Measurements from ENCODE around the gene TMPRSS2. TPM values are rescaled to one million over a fixed set of nuclear protein-coding genes. Genes with fewer than 3 reads are reported as not detected.

The TMPRSS2 gene
- polyA plus RNA-seq, 4 donors = 33.0 to 46.1 (median 37.8) TPM

DNA sequence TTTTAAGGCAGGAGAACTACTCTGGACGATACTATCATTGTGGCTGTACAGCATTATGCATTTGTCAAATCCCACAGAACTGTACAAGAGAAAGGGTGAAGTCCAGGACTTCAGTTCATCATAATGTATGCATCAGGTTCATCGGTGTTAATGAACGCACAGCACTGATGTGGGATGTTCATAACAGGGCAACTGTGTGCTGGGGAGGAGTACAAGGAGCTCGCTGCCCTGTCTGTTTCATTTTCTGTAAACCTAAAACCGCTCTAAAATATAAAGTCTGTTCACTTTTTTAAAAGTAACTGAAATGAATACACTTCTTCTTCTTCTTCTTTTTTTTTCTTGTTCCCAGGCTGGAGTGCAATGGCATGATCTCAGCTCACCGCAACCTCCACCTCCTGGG, 25.0 kb downstream of the TMPRSS2 start:
- no peak for DNase-seq (ENCODE audit: low read depth in 4 of 4, low spot score in 2 of 4)

DNA sequence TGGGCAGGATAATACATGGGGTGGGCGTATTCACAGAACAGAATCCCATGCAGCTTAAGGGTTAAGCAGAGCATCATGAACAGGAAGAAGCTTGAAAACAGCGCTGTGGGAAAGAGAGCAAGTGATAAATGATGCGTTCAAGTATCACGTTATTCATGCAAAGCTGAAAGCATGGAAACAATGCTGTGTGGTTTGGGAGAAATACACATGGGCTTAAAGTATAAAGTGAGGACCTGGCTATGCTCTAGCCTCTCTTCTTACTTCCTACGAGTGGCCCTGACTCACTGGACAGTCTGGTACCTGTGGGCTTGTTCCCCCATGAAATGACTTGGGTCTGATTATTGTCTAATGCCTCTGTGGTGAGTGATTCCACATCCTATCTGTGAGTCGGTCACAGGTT, 25.7 kb downstream of the TMPRSS2 start:
- no peak for DNase-seq (ENCODE audit: low read depth in 4 of 4, low spot score in 2 of 4)

DNA sequence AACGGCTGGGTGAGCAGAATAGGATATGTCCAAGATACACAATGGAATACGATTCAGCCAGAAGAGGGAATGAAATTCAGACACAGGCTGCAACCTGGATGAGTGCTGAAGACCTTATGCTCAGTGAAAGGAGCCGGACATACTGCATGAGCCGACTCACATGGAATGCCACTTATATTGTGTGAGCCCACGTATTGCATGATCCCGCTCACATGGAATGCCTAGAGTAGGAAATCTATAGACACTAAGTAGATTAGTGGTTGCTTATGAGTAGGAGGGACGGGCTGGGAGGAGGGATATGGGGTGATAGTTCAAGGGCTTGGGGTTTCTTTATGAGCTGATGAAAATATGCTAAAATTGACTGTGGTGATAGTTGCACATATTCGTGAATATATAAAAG, 26.8 kb downstream of the TMPRSS2 start:
- no peak for DNase-seq (ENCODE audit: low read depth in 4 of 4, low spot score in 2 of 4)

DNA sequence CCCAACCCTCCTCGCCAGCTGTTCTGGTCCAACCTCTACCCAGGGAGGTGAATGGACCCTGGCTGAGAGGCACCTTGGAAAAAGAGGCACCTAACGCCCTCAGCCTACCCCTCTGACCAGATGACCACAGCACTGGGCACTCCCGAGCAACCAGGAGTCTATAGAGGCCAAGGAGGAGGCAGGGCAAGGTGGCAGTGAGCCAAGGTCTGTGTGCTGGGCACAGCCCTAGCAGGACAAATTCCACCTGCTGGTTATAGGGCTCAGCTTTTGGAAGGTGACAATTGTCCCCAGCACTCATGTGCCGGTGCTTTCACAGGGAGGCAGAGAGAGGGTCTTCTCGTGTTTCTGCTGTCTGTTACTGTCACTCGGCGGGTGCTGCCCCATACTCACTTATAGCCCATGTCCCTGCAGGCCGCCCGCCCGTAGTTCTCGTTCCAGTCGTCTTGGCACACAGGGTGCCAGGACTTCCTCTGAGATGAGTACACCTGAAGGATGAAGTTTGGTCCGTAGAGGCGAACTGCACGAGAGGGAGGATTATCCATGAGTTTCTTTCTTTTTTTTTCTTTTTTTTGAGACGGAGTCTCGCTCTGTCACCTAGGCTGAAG, 27.8 kb downstream of the TMPRSS2 start:
- DNase-seq (ENCODE audit: low read depth in 4 of 4, low spot score in 2 of 4) = no peak

DNA sequence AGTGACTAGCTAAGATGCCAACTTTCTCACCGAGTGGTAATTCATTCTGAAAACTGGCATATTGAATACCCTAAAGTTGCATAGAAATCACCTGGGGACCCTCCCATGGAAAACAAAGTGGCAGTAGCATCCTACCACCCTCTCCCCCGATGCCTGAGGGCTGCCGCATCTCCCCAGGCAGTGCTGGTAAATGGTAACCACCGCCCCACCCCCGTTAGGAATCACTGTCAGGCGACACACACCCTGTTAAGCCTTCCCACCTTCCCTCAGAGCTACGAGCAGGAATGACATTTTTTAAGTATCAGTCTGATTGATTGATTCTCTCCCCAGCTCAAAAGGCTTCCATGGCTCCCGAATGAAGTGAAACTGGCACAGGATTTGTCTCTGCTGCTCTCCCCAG, 28.3 kb downstream of the TMPRSS2 start:
- DNase-seq (ENCODE audit: low read depth in 4 of 4, low spot score in 2 of 4) = no peak

DNA sequence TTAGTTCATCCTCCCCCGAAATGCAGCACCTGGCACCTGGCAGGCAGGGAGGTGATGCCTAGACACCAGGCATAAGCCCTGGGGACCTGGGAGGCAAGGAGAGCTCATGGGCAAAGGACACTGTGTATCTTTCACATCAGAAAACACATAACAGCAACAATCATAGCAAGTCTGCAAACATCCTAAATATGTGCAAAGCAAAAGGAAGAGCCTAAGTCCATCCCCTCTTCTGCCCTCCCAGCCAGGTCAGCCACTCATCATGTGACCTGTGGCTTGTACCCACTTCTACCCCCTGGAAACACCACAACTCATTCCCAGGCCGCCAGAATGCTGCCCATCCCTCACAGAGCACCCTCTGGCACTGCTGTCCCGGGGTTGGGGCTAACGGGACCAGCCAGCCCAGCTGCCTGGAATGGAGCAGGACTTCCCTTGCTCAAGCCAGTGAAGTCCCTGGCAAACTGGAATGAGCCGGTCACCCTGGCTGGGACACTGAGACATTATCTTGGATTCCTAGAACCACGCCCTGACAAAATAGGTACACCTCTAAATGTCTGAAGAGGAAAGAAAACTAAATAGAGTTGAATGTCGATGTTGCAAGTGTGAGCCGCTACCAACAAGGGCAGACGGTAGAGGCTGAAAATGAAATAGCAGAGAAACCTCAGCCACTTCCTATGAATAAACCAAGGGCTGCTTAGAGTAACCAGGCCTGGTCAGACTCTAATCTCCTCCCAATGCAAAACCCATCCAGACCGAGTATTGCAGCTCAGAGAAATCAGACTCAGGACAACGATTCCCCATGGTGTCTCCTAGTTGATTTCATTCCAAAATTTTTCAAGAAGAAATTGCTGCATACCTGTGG, 29.4 kb downstream of the TMPRSS2 start:
- DNase-seq (ENCODE audit: low read depth in 4 of 4, low spot score in 2 of 4) = no peak

DNA sequence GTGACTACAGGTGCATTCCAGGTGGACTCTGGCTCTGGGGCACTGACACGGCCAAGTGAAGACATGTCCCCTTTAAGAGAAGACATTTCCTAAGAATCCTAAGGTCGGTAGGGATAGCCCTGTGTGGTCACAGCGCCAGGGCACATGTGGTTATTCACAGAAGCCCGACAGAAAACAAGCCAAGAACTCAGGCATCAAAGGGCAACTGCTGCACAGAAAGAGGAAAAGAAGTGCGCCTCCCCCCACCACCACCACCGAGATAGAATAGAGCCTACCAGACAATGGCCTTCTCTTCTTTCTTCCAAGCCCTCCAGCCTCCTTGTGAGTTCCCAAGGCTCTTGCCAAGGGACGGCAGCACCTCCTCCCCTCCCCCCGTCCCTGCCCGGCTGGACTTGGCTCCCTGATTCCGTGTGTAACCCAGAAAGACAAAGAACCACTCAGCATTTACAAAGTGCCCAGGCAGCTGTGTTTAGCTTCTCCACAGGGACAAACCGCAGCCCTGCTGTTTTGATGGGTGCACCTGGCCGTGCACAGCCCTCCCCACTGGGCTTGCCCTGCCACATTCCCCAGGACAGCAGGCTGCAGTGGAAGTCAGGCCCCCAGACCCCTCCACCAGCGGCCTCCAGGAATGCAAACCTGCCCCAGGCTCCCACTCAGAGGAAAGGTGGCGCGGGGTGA, 30.2 kb downstream of the TMPRSS2 start:
- DNase-seq (ENCODE audit: low read depth in 4 of 4, low spot score in 2 of 4) = no peak

DNA sequence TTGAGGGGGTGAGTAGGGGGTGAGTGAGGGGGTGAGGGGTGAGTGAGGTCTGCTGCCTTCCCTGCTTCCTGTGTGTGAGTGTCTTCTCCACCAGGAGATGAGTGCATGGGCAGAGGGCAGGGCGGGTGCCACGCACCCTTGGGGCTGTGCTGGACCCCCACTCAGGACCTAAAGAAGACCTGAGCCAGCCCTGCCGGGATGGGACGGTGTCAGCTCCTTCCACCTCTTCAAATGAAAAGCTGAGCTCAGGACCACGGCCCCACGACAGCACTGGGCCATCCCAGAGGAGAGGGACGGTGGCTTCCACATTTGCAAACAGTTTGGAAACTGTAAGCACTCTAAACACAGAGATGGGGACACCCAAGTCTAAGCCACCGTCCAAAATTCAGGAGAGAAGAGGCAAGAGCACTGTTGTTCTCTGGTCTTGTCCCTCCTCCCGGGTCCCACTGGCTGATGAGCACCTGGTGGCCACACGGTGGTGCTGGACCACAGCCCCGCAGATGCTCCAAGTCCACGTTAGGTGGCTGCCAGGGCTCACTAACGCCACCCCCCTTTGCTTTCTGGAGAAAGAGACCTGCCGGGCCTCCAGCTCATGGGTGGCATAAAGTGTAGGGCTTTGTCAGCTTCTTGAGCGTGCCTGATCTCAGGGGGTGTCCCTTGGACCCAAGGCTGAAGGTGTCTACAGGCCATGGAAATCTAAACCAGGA, 32.1 kb downstream of the TMPRSS2 start:
- DNase-seq (ENCODE audit: low read depth in 4 of 4, low spot score in 2 of 4) = no peak

DNA sequence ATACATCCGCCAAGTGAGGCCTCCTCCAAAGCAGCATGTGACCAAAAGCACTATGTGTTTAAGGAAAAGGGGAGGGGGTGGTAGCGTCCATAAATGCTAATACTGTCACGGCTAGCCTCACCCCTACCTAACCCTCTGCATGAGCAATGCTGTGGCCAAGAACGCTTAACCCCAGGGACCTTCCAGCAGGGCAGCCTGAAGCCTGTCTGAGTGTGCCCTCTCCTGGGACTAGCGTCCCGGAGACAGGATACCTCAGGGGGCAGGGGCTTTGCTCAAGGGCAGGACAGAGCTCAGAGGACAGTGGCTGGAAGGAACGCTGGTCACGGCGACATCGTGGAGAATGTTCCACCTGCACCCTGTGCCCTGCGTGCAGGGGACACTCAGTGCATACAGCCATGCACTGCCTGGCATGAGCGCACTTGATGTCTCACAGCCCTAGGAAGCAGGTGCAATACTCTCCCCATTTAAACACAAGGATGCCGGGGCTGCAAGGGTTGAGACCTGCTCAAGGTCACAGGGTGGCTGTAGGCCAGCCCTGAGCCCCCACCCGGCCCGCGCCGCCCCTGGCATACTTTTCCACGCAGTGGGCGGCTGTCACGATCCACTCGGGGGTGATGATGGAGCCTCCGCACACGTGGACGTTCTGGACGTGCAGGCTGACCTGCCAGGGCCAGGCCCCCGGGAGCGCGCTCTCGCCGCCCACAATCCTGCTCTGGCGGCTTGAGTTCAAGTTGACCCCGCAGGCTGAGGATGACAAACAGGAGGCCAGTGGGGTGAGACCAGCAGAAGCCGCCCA, 35.0 kb downstream of the TMPRSS2 start:
- DNase-seq (ENCODE audit: low read depth in 4 of 4, low spot score in 2 of 4) = no peak

DNA sequence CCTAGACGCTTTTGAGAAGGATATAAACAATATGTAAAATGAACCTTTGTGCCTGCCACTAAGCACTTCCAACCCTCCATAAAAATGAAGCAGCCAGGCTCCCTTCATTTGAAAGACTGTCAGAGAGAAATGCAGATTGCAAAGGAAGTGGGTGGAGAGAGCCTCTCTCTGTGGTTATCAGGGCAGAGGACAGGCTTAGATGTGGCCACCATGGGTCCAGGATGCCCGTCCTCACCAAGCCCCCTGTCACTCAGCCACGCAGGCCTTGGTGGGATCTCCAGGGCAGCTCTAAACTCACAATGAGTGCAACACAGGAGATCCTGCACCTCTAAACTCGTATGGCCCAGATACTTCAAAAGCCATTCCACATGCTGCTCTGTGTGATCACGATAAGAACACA, 37.9 kb downstream of the TMPRSS2 start:
- DNase-seq (ENCODE audit: low read depth in 4 of 4, low spot score in 2 of 4) = no peak

DNA sequence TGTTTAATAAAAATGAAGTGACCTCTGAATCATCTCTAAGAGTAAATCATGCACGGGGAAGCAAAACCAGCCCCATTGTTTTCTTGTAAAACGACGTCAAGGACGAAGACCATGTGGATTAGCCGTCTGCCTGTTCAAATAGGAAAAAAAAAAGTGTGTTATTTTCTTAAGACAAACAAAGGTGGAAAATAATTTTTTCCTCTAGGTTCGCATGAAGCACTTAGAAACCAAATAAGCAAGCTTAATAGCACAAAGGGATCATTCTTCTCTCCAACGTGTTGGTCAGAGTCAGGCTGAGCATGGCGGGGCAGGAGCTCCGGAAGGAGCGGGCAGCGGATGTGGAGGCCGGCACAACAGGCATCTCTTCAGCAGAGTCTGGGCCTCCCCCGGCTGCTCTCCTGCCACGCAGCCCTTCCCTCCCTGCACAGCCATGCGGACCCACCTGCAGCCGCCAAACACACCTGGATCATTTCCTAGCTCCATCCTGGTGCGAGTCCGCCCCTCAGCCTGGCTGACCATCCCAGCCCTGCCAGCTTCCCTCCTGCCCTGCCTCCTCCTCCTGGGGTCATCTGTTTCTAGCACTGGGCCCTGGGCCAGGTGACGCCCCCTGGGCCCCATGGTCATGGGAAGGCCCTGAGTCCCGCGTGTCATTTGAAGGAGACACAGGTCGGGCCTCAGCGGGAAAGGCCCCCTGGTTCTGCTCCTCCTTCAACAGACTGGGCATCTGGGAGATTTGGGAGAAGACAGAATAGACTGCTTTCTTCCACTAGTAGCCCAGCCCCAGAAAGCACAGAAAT, 41.7 kb downstream of the TMPRSS2 start:
- no peak for DNase-seq (ENCODE audit: low read depth in 4 of 4, low spot score in 2 of 4)

DNA sequence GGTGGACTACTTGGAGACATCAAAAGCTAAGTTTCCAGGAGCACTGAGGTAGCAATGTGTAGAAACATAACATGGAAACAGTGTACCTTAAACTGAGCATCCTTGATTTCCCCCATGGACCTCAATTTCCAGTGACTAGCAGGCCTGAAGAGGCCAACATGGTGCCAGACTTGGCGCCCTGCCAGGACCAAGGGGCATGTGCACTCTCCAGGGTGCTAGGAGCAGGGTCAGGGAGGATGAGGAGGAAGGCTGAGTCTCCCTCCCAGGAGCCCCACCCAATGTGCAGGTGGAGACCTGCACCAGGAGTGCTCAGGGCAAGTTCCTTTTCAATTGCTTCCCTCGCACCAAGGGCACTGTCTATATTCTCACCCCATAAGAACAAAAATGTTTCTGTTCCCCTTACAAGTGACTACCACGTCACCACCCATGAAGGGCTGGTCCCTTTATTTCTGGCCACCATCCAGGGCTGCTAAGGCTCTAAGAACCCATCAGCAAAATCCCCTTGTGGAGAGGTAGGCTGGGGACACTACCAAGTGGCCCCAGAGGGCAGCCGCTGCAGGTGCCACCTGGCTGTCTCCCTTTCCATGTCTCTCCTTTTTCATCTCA, 42.7 kb downstream of the TMPRSS2 start:
- DNase-seq (ENCODE audit: low read depth in 4 of 4, low spot score in 2 of 4) = no peak

DNA sequence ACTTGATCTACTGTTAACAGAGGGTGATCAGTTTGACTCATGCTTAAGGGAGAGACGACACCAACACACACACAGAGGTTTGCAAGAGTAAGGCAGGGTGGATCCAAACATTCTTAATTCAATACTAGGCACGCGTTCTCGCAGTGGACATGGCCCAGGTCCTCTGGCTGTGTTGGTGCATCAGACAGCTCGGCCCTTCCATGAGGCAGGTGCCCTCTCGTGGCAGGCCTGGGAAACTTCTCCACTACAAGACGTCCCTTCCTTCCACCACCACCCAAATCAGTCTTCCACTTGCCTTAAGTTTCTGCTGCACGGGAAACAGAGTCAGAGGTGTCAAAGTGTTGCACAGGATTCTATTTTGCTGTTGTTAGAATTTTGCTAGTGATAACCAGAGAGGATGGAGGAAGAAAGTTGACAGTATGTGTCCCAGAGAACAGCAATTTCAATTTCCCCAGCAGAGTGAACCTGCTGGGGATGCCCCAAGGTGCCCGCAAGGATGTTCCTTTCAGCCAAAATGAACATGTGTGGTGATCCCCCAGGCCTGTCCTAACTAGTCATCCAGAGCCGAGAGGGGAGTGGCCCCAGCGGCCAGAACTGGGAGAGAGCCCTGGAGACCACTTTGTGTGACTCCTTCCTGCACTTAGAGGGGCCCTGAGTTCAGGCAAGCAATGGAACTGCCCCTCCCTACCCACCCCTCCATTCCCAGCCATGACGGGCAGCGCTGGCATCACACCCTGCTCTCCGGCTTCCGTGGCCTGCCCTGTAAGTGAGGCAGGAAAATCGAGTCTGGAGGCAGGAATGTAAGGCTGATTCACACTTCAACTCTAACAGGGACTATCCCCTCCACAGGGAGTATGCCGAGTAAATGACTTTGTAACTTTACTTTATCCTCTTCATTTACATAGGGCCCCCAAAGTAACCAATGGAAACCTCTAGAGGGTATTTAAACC, 47.1 kb downstream of the TMPRSS2 start:
- DNase-seq (ENCODE audit: low read depth in 4 of 4, low spot score in 2 of 4) = peak in 1 of 4 donors; percentile 39

DNA sequence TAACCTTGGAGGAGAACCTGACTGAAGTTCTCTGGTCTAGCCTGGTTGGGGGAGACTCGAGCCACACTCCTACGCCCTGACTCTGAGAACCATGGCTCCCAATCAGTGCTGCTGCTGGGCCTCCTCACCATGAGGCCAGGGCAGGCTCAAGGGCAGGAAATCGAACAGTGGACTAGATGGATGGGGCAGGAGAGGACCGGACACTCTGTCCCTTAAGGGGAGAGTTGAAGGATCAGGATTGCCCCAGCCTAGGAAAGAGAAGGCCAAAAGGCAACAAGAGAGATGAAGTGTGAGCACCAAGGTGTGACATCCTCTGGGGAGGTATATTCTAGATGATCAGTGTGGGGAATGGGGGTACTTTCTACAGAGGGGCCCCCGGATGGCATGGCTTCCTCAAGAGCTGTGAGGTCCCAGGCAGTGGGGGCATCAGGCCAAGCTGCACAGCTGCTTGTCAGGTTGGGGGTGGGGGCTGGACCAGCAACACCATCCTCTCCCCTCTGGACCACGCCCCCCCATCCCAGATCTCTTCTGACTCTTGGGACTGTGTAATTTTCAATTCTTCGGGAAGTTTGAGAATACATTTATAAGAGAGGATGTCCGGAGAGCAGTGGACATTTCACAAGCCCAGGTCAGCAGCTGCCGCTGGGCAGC, 47.9 kb downstream of the TMPRSS2 start:
- DNase-seq (ENCODE audit: low read depth in 4 of 4, low spot score in 2 of 4) = no peak

DNA sequence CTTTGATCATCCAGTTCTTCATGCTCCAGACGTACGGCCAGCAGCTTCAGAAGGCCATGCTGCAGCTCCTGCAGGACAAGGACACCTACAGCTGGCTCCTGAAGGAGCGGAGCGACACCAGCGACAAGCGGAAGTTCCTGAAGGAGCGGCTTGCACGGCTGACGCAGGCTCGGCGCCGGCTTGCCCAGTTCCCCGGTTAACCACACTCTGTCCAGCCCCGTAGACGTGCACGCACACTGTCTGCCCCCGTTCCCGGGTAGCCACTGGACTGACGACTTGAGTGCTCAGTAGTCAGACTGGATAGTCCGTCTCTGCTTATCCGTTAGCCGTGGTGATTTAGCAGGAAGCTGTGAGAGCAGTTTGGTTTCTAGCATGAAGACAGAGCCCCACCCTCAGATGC, 49.4 kb downstream of the TMPRSS2 start:
- no peak for DNase-seq (ENCODE audit: low read depth in 4 of 4, low spot score in 2 of 4)

DNA sequence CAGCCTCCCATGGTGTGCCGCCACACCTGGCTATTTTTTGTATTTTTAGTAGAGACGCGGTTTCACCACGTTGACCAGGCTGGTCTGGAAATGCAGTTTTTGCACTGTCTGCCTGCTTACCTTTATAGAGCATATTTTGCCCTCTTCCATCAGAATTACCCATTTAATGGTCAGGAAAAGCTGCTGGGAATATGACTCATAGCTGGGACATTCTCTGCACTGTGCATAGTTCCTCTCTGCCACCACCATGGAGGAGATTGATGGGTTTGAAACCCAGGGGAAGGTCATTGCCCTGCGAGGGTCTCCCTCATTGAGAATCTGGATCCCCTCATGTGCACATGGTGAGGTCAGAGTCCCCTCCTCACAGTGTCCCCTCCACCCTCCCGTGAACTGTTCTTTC, 49.8 kb downstream of the TMPRSS2 start:
- no peak for DNase-seq (ENCODE audit: low read depth in 4 of 4, low spot score in 2 of 4)

DNA sequence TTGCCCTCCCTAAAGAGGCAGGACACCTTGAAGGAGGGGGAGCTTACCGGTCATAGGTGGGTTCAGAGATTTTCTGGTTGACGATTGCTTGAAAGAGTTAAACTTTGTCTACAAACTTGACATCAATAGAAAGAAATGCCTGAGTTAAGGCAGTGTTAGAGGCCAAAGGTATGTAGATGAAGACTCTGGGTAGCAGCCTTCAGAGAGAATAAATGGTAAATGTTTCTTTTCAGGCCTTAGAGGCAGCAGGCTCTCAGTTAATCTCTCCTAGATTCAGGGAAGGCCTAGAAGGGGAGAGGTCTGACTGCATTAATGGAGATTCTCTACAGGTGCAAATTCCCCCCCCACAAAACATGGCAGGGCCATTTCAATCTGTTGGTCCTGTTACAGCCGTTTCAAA, 54.2 kb downstream of the TMPRSS2 start:
- no peak for DNase-seq (ENCODE audit: low read depth in 4 of 4, low spot score in 2 of 4)
